HS-27A (cell line): Measurements from ENCODE around the gene ZFP36L2.

Experiments used
- DNase-seq: peaks from one replicate; pipeline ENCODE4 v3.0.0-alpha.2; 2012; ENCODE audit warnings: low read depth, missing footprints

The ZFP36L2 gene

GRCh38 chr2:43223521-43224001 lies 2.8 kb downstream of the ZFP36L2 start:
- DNase-seq = no peak

DNA sequence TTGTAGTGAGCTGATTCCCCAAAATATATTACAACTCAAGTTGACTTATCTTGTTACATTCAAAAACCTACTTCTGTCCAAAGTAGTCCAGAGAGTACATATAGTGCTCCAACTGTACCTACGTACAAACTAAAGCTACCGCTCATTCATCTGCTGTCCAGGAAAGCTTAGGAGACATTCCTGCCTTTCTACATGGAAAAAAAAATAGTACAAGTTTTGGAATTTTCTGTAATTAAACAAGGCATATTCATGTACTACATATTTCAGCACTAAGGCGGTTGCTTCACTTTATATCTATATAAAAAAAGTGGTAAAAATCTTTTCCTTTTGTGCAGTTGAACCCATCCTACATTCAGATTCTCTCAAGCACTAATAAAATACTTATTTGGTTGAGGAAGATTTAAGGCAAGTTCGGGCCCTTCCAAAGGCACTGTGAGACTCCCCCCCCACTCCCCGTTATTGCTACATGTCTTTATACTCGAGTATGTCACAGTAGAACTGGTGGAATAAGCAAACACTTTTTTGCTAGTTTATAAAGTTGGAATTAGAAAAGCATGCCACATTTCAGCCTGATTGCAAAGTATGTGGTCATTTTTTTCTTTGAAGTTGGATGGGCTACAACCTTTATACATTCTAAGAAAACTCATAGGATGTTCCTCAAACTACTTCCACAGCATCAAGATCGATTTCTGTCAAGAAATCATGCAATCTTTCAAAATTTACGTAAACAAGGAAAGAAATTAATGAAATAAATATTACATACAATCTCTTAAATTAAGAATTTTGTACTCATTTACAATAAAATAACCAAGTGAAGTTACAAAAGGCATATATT lies 3.7 kb downstream of the ZFP36L2 start:
- DNase-seq = no peak

- DNase-seq = no peak
Observed at GRCh38 chr2:43221763-43222474, 4.5 kb downstream of the ZFP36L2 start.

- DNase-seq = no peak
Observed at GRCh38 chr2:43221124-43221762, 5.2 kb downstream of the ZFP36L2 start.

- no peak for DNase-seq
Observed at GRCh38 chr2:43220760-43221123, 5.7 kb downstream of the ZFP36L2 start.

DNA sequence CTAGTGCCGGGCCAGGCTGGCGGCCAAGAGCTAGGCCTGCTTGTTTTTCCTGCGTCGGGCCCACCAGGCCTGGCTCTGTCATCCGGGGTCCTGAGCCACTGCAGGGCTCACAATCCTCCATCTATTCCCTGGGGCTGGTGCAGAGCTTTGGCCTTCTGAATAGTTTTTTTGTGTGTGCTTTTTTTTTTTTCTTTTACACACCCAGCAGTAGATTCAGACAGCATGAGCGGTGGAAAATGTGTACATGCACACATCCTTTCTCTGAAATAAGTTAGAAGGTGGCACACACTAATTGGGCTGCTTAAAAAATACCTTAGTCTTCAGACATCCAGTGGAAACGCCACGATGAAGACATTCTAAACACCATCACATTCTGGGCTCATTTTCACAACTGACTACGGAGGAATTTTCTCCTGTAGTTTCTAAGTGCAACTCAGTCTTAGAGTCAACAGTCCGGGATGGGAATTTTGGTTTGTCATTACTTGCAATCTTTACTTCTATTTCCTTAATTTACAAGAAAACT lies 6.1 kb downstream of the ZFP36L2 start:
- no peak for DNase-seq

DNA sequence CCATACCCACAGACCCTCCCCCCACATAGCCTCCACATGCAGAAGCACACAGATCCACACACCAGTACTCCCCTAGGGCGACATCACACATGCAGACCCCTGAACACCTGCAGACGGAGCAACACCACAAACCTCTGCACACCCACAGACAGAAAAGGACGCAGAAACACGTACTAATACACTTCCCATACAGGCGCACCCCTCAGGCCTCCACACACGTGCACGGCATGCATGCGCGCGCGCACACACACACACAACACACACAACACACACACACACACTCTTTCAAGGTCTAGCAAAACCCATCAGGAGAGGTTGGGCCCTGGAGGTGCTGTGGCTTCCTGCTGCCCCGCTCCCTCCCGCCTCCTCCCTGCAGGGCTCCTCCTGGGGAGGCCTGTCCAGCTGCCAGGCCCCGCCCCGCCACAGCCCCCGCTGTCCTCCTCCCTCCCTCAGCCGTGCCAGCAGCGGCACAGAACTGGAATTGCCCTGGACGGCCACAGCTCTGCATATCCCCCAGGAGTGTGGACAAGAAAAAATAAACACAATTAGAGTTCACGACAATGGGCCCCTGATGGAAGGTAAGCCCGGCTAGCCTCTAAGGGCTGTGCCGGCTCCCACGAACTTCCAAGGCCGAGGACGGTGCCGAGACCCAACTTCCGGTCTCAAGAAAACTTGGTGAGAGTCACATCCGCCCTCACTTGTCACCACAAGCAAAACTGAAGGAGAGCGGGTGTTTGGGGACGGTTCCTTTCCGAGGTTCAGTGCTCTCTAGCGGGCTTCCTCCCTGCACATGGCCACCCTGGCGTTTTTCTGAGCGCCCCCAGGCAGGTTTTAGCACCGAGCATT lies 6.8 kb downstream of the ZFP36L2 start:
- no peak for DNase-seq

- no peak for DNase-seq
Observed at GRCh38 chr2:43218702-43219382, 7.6 kb downstream of the ZFP36L2 start.

DNA sequence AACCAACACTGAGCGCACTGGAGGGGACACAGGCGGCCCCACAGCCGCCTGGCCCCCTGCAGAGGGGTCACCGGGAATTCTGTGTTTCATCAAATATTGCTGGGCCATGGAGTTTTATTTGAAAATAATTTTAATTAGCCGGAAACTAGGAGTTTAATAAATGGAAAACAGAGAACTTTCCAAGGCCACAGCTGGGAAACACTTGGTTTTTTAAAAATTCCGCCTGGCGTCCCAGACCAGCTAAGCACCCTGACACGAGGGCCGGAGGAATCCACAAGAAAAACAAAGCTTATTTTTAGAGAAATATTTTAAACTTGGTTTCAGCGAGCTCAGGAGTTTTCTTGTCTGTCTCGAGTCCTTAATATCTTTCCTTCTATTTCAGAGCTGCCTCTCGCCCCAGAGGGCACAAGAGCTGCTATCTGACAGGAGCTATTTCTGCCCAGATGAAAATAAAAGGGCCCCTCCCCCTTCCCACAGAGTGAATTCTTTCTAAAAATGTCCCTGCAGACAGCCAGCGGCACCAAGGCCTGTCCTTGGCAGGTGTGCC lies 8.2 kb downstream of the ZFP36L2 start:
- DNase-seq = no peak

DNA sequence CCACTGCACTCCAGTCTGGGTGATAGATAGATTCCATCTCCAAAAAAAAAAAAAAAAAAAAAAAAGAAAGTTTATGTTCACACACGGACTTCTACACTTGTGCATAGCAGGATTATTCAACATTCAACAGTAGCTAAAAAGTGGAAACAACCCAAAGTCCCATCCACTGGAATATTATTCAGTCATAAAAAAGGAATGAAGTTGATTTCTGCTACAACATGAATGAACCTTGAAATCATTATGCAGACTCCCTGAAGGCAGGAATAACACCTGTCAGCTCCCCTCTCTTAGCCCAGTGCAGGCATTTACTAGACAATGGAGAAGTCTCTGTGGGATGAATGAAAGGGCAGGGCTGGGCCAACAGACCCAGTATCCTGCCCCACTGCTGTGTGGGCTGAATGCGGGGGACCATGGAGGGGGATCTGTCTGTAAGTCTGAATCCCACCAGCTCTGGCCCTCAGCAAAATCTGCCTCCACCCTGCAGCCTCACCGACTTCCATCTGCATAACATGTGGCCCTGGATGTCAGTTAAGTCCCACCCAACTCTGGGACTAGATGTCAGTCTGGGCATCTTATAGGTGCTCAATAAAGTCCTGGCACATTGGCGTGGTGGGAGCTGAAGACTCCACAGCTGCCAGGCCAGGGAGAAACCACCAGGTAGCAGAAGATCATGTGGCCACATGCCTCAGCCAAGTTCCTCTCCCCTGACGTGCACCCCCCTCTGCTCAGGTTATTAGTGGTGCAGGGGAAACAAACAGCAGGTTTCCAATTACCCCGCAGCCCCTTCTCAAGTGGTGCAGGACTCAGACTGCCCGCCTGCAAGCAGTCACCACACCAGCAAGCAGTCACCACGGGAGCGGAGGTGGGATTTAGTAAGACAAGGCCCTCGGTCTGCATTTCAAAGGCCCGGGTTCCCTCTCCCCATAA lies 8.9 kb downstream of the ZFP36L2 start:
- no peak for DNase-seq

GRCh38 chr2:43216629-43217028 lies 9.8 kb downstream of the ZFP36L2 start:
- no peak for DNase-seq

- DNase-seq = no peak
Observed at GRCh38 chr2:43215673-43216255, 10.6 kb downstream of the ZFP36L2 start.

DNA sequence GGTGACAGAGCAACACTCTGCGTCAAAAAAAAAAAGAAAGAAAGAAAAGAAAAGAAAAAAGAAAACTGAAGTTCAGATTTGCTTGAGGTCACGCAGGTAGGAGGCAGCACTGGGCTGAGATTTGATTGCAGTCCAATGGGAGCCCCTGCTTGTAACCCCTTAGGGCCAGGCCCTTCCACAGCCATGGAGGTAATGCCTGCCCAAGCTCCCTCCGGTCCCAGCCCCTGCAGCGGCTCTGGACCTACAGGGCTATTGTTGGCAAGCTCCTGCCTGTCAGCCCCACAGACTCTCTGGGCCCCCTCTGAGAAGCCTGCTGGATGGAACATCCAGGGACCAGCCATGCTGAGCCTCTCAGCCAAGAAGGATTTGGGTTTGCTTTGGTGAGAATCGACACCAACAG lies 12.2 kb downstream of the ZFP36L2 start:
- no peak for DNase-seq

- DNase-seq = no peak
Observed at GRCh38 chr2:43212931-43213330, 13.5 kb downstream of the ZFP36L2 start.

- no peak for DNase-seq
Observed at GRCh38 chr2:43212216-43212835, 14.1 kb downstream of the ZFP36L2 start.

GRCh38 chr2:43210467-43211303 lies 15.7 kb downstream of the ZFP36L2 start:
- no peak for DNase-seq

DNA sequence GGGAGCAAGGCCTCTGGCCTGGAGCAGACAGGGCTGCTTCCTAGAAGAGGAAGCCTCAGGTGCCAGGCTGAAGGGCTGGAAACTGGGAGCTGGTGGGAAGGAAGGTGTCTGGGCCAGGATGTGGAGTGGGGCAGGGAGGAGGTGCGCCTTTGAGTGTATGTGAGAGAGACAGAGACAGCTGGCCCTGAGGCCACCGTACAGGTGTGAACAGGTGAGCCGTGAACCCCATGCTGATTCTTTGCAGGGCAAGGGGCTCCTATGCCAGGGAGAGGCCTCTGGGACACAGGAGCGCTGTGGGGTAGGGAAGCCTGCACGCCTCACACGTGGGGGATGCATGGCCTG lies 16.3 kb downstream of the ZFP36L2 start:
- DNase-seq = no peak

DNA sequence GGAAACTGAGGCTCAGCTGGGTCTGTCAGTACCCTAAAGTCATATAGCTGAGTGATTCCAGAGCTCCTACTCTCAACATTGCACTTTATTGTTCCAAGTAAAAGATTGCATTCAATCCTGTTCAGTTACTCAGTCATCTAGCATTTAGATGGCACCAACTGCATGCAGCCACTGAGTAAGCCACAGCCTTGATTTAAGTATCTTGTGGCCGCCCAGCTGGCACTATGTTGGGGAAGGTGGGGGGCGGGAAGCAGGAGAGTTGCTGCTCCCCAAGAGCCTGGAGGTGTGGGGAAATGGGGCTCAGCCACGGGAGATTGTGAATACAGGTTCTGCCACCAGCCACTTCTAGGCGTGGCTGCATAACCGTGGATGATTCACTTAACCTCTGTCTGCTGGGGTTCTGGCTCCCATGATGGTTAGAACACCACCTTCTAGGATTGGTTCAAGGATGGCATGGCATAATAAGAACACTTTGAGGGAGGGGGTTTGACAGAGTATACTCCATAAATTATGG lies 17.1 kb downstream of the ZFP36L2 start:
- DNase-seq = no peak
